Right hindlimb (tissue), 1 donor: ENCODE results near the gene RGS7BP.

Experiments used
- DNase-seq: peaks from one replicate; pipeline ENCODE4 v3.0.0-alpha.2; 2018

Gene RGS7BP

GRCh38 chr5:64637144-64637543, 131.3 kb downstream of the RGS7BP start:
- no peak for DNase-seq

DNA sequence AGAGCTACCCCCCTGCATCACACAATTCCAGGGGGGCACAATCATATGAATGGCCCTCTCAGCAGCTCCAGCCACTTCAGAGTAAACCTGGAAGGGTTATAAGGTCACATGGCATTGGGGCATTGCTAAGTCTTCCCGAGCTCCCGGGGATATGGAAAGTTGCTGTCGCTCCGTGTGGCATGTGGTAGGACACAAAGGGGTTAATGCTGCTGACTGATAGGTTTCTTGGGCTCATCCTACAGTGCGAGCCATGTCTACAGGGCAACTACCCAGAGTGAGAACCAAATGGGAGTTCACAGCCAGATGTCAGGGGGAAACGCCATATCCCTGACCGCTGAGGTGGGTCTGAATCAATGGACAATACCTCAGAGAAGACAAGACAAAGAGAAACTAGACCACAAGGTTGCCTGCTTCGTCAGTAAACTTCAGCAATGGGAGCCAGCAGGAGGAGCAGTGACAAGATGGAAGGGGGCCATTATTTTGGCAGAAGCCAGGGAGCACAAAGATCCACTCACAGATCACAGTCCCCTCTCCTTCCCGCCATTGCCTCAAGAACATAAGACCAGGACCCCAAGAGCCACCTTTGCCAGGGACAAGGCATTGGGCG, 132.1 kb downstream of the RGS7BP start:
- DNase-seq: no peak

DNA sequence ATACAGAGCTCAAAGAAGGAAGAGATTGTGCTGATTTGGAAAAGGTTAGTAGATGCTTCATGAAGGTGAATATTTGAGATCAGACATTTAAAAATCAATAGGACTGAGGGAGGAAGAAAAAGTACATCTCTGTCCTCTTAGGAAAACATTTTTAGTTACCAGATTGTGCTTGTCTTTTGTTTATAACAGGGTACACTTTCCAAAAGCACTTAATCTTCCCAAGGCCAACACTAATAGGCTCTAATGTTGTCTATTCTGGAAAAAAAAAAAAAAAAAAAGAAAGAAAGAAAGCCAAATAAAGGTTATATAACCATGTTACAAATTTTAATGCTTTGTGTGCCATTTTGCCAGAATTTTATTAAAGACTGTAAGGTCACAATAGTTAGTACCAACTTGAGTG, 139.0 kb downstream of the RGS7BP start:
- no peak for DNase-seq

DNA sequence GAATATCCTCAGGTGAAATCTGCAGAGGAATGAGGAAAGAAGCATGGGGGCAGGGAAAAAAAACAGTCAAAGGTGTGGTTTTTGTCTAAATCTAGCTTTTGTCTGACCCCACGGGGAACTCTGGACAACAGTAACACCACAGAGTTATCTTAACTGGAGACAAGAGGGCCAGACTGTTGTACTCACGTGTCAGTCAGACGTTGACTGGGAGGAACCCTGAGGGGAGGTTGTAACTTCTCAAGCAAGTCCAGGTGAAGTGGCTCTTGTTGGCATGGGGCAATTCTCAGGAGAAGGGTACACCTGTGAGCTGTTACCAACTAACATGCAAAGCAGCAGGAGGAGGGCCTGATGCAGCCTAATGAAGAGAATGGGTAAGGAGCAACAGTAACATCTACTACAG, 140.4 kb downstream of the RGS7BP start:
- DNase-seq: no peak

DNA sequence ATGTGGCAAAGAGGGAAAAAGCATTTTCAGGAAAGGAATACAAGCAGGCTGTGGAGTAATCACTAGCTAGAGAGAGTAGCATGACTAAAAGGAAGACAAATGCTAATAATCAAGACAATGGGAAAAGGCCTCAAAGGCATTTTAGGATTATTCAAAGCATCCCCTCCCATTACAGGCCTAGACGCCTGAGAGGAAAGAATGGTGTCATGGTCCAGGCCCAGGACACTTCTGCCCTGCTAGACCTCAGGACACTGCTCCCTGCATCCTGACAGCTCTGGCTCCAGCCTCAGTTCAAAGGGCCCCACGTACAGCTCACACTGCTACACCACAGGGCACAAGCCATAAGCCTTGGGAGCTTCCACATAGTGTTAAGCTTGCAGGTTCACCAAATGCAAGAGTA, 143.7 kb downstream of the RGS7BP start:
- no peak for DNase-seq

DNA sequence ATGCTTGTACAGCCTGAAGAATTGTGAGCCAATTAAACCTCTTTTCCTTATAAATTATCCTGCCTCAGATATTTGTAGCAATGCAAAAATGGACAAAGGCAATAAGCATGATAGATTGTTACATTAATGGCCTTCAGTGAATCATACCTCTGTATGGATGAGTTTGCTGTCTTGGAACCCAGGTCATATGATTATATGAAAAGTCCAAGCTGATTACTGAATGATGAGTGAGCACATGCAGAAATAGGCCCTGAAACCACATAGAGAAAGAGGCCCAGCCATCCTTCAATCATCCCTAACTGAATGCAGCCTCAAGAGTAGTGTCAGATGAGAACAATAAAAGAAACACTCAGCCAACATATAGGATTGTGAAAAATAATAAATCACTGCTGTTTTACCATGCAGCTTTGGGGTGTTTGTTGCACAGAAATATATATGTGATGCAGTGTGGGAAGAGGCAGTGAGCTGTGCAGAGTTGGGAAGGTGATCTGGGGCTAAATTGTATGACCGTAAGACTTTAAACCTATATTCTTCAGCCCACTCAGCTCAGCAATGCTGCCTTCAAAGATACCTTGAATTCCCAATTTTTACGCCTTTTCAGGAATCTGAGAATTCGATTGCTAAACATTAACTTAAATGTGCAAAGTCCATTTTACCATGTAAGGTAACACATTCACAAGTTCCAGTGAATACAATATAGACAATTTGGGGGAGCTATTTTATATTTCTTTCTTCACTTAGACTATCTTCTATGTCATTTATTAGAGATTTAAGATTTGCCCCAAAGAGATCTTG, 148.1 kb downstream of the RGS7BP start:
- DNase-seq: no peak

DNA sequence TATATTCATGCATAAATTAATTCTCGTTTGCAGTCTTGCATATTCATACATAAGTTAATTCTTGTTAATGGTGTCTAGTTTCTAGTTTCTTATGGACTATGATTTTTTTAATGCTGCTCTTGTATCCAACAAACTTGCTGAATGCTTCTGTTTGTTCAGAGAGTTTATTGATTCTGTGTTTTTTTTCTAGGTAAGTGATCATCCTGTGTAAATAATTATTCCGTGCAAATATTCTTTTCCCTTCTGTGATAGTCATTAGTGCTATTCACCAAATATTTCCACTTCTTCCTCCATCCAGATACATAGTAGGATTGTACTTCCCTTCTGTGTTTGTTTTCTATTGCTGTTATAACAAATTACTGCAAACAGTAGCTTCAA, 148.7 kb downstream of the RGS7BP start:
- no peak for DNase-seq

- no peak for DNase-seq
Observed at GRCh38 chr5:64655596-64655995, 149.8 kb downstream of the RGS7BP start.

DNA sequence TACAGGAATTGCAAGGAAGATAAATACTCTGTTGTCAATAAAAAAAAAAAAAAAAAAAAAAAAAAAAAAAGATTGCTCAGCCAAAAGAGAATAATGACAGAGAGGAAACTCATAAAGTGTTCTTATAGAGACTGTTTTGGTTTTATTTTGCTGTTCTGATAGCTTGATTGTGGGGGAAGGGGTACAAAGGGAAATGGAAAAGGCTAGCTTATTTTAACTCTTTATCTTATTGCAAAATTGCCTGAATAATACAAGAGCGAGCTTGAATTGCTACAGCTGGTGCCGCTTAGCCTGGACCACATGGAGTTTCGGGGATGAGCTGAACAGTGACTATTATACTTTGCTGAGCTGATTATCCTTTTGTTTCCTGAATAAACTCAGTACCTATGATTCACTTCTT, 153.5 kb downstream of the RGS7BP start:
- DNase-seq: no peak
